Lower leg skin (tissue), 3 donors: ENCODE data around the gene COL27A1.

ENCODE experiments used
- CTCF ChIP-seq, 3 donors: fragments of 450-650 bp; IDR thresholded peaks; one replicate each; pipeline ENCODE4 v1.5.1; 2016; ENCODE audit warnings: antibody characterized with exemption in 3 of 3, mild to moderate bottlenecking in 3 of 3, moderate library complexity in 2 of 3
- POLR2A ChIP-seq, 2 donors: fragments of 450-650 bp; IDR thresholded peaks; one replicate each; pipeline ENCODE4 v1.6.1; 2016 to 2017; ENCODE audit warnings: antibody characterized with exemption in 2 of 2, mild to moderate bottlenecking in 1 of 2, moderate library complexity in 1 of 2

DNA sequence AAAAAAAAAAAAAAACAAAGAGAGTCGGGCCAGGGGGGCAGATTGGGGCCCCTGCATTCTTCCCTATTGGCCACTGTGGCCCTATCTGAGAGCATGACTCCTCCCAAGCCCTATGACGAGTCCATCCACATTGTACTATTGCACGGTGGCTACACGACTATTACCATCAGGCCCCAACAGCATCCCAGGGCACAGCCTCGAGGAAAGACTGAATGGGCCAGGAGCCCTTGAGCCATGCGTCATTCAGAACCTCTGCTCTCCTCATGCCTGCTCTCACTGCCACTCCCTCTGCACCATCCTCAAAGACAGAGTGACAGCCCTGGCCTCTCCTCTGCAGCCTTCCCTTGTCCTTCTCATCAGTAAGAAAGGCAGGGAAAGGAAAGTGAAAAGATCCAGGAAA, 147.4 kb downstream of the COL27A1 start:
- TF ChIP-seq CTCF (IDR thresholded peaks at IDR 0.05) (no peak), POLR2A (IDR thresholded peaks at IDR 0.05) (no peak)
